Vagina (tissue), 2 donors: ENCODE results near the gene PCSK2.

Source experiments
- POLR2A ChIP-seq, 2 donors: fragments of 450-650 bp; IDR thresholded peaks; one replicate each; pipeline ENCODE4 v1.6.1; 2017; ENCODE audit warnings: antibody characterized with exemption in 2 of 2, mild to moderate bottlenecking in 2 of 2, moderate library complexity in 2 of 2
- TF ChIP-seq, protein P1 (sequence below), 3 experiments: fragments of 450-650 bp in 2 of 3; fragments of 200-600 bp in 1 of 3; sonication (generic) in 1 of 3; IDR thresholded peaks; one replicate each; pipeline ENCODE4 v1.5.1; 2017 to 2019; ENCODE audit warnings: antibody characterized with exemption in 3 of 3, mild to moderate bottlenecking in 2 of 3, moderate library complexity in 2 of 3

DNA sequence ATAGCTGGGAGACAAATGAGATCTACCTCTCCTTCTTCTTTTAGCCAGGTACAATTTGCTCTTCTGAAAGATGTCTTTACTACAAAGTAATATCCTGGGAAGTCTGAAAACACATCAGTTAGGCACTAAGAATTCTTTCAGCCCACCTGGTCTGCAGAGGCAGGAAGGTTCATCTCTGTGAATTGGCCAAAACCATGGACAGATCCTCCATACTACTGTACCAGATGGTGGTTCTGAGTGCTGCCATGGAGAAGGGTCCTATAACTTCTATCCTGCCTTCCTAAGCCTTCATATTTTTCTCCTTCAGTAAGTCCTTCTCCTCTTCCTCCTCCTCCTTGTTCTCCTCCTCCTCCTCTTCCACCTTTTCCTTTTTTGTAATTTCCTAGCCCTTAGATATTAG, 11.7 kb upstream of the PCSK2 start:
- no peak for TF ChIP-seq POLR2A (IDR thresholded peaks at IDR 0.05)
- TF ChIP-seq, protein P1, sequence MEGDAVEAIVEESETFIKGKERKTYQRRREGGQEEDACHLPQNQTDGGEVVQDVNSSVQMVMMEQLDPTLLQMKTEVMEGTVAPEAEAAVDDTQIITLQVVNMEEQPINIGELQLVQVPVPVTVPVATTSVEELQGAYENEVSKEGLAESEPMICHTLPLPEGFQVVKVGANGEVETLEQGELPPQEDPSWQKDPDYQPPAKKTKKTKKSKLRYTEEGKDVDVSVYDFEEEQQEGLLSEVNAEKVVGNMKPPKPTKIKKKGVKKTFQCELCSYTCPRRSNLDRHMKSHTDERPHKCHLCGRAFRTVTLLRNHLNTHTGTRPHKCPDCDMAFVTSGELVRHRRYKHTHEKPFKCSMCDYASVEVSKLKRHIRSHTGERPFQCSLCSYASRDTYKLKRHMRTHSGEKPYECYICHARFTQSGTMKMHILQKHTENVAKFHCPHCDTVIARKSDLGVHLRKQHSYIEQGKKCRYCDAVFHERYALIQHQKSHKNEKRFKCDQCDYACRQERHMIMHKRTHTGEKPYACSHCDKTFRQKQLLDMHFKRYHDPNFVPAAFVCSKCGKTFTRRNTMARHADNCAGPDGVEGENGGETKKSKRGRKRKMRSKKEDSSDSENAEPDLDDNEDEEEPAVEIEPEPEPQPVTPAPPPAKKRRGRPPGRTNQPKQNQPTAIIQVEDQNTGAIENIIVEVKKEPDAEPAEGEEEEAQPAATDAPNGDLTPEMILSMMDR (IDR thresholded peaks at IDR 0.05), result no peak
